Sigmoid colon (tissue), 4 donors: Measurements from ENCODE around the gene BRMS1.

Experiments
- CTCF ChIP-seq, 4 experiments: fragments of 450-650 bp in 3 of 4; fragments of 200-600 bp in 1 of 4; IDR thresholded peaks; one replicate each; pipeline ENCODE4 v1.5.1; 2016 to 2019; ENCODE audit warnings: antibody characterized with exemption in 4 of 4, mild to moderate bottlenecking in 3 of 4, moderate library complexity in 2 of 4
- EP300 ChIP-seq, 4 donors: sonication (generic); formaldehyde crosslinking; IDR thresholded peaks; one replicate each; pipeline ENCODE4 v1.6.1; 2017; ENCODE audit warnings: antibody characterized with exemption in 4 of 4
- POLR2A ChIP-seq, 2 donors: fragments of 450-650 bp; IDR thresholded peaks; one replicate each; pipeline ENCODE4 v1.6.1; 2016; ENCODE audit warnings: antibody characterized with exemption in 2 of 2, mild to moderate bottlenecking in 2 of 2, moderate library complexity in 2 of 2
- POLR2AphosphoS5 ChIP-seq, 4 donors: sonication (generic); formaldehyde crosslinking; IDR thresholded peaks; one replicate each; pipeline ENCODE4 v1.6.1; 2017; ENCODE audit warnings: antibody characterized with exemption in 4 of 4

GRCh38 chr11:66362481-66363147, 17.7 kb upstream of the BRMS1 start:
- TF ChIP-seq CTCF (IDR thresholded peaks at IDR 0.05) (no peak), POLR2AphosphoS5 (IDR thresholded peaks at IDR 0.05) (no peak), POLR2A (IDR thresholded peaks at IDR 0.05) (no peak), EP300 (IDR thresholded peaks at IDR 0.05) (no peak)
